Endometrium (tissue), 2 donors: ENCODE measurements around the gene MIS18A.

Experiments used
- FAIRE-seq: peaks from 2 replicates; lab custom pipeline; 2012; peaks lifted over from hg19 to GRCh38; lab: Jason Lieb, UNC
- donor health status: control.
- donor health status: control.

Gene MIS18A

GRCh38 chr21:32253215-32253641 lies 25.6 kb downstream of the MIS18A start:
- no peak for FAIRE-seq

- no peak for FAIRE-seq
Measured at GRCh38 chr21:32252136-32252535, 26.7 kb downstream of the MIS18A start.

GRCh38 chr21:32249511-32250280 lies 29.2 kb downstream of the MIS18A start:
- no peak for FAIRE-seq

GRCh38 chr21:32248571-32249461 lies 30.0 kb downstream of the MIS18A start:
- FAIRE-seq = peak; percentile 29

GRCh38 chr21:32246571-32247140 lies 32.2 kb downstream of the MIS18A start:
- no peak for FAIRE-seq

GRCh38 chr21:32245971-32246370 lies 32.9 kb downstream of the MIS18A start:
- no peak for FAIRE-seq

GRCh38 chr21:32240851-32241687 lies 37.8 kb downstream of the MIS18A start:
- FAIRE-seq = peak; percentile 21

DNA sequence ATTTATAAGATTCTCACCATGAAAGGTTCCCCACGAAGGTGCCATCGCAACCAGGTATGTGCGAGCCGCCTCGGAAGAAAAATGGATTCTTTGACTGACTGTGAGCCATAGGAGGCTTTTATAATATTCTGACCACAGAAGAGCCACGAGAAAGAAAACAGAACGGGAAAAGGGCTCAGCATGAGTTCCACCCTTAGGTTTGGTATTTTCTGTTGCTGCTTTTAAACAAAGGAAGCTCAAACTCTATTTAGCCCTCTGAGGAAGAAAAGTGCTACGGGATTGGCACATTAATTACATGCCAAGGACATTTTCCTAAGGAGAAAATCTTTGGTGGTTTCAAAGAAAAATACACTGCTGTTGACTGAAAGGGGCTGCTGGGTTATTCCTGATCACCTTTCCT lies 39.3 kb downstream of the MIS18A start:
- no peak for FAIRE-seq

DNA sequence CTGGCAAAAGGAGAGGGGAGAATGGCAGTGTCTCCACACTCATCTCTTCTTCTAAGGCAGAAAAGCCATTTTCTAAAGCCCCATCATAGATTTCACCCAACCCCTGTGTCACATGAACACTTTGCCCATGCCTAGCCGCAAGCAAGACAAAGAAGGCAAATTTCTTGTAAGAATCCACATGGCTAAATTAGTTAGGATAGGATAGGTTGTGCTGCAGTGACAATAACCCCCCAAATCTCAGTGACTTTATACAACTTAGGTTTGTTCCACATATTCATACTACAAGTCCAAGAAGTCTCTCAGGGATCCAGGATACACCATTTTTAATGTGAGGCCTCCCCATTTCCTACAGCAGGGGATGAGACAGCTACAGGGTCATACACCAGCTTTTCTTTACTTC lies 40.8 kb downstream of the MIS18A start:
- no peak for FAIRE-seq

DNA sequence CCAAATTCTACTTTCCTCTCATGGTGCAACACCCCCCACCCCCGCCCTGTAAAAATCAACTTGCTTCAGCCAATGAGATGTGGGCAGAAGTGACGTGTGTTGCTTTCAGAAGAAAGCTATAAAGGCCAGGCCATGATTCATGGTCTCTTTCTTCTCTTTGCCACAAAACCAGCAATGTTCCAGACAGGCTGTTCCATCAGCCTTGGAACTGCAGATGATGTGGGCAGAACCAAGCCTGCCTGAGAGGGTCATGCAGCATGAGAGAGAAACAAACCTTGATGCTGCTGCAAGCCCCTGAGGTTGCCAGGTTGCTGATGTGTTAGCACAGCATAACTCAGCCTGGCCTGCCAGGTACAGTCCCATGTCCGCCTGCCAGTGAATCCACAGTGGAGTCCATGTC lies 41.8 kb downstream of the MIS18A start:
- no peak for FAIRE-seq

DNA sequence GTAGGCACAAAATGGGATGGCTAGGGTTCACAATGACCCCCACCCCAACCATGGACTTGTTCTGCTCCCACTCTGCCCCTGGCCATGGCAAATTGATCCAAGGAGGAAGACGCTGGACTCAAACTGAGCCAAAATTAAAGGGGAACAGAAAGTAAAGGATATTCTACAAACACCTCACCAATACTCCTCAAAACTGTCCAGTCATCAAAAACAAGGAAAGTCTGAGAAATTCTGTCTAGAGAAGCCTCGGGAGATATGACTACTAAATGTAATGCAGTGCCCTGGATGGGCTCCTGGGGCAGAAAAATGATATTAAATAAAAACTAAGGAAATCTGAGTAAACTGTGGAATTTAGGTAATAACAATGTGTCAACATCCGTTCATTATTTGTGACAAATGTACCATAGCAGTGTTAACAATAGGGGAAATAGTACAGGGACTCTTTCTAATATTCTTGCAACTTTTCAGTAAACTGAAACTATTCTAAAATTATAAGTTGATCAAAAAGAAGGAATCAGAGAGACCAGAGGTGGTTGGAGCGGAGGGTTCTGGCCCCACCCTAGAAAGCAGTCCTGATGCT lies 45.0 kb downstream of the MIS18A start:
- FAIRE-seq = no peak

GRCh38 chr21:32233055-32233546 lies 45.7 kb downstream of the MIS18A start:
- FAIRE-seq = no peak

- FAIRE-seq = no peak
Measured at GRCh38 chr21:32226444-32226843, 52.4 kb downstream of the MIS18A start.
